Brain pericyte (primary cell): ENCODE data around the gene SNX7.

ENCODE experiments used
- DNase-seq: peaks from one replicate; pipeline ENCODE4 v3.0.0-alpha.2; 2012; ENCODE audit warnings: low read depth, low spot score

Gene SNX7

GRCh38 chr1:98697781-98698180, 36.3 kb downstream of the SNX7 start:
- no peak for DNase-seq

GRCh38 chr1:98698625-98699024, 37.1 kb downstream of the SNX7 start:
- DNase-seq, result no peak

GRCh38 chr1:98700228-98700627, 38.7 kb downstream of the SNX7 start:
- DNase-seq, result no peak

- DNase-seq, result no peak
Observed at GRCh38 chr1:98702976-98703375, 41.5 kb downstream of the SNX7 start.

GRCh38 chr1:98704474-98704873, 43.0 kb downstream of the SNX7 start:
- no peak for DNase-seq

- DNase-seq, result no peak
Observed at GRCh38 chr1:98704971-98705370, 43.5 kb downstream of the SNX7 start.

GRCh38 chr1:98705591-98705990, 44.1 kb downstream of the SNX7 start:
- DNase-seq, result no peak

- no peak for DNase-seq
Observed at GRCh38 chr1:98706173-98706843, 44.8 kb downstream of the SNX7 start.

- no peak for DNase-seq
Observed at GRCh38 chr1:98707556-98707955, 46.0 kb downstream of the SNX7 start.

GRCh38 chr1:98709906-98710305, 48.4 kb downstream of the SNX7 start:
- DNase-seq, result no peak

GRCh38 chr1:98723574-98723973, 62.1 kb downstream of the SNX7 start:
- DNase-seq, result no peak

GRCh38 chr1:98732985-98733781, 71.7 kb downstream of the SNX7 start:
- DNase-seq, result no peak

- DNase-seq, result no peak
Observed at GRCh38 chr1:98733782-98734112, 72.2 kb downstream of the SNX7 start.

GRCh38 chr1:98735756-98736155, 74.2 kb downstream of the SNX7 start:
- DNase-seq, result no peak

- no peak for DNase-seq
Observed at GRCh38 chr1:98737835-98738234, 76.3 kb downstream of the SNX7 start.

- no peak for DNase-seq
Observed at GRCh38 chr1:98739762-98740161, 78.2 kb downstream of the SNX7 start.

GRCh38 chr1:98741164-98741563, 79.6 kb downstream of the SNX7 start:
- DNase-seq, result no peak

- no peak for DNase-seq
Observed at GRCh38 chr1:98749152-98749756, 87.7 kb downstream of the SNX7 start.

- DNase-seq, result no peak
Observed at GRCh38 chr1:98754176-98754575, 92.7 kb downstream of the SNX7 start.

- no peak for DNase-seq
Observed at GRCh38 chr1:98761219-98761865, 99.8 kb downstream of the SNX7 start.

GRCh38 chr1:98763488-98764150, 102.1 kb downstream of the SNX7 start:
- DNase-seq, result no peak

GRCh38 chr1:98764485-98764884, 103.0 kb downstream of the SNX7 start:
- DNase-seq, result no peak
